HepG2 (cell line): ENCODE results near the gene SCN9A. TPM values are rescaled to one million over a fixed set of nuclear protein-coding genes. Genes with fewer than 3 reads are reported as not detected.
A peak's percentile ranks its signal among the peaks of the same experiment; 100 is the strongest.

Experiments used
- FOXA3 ChIP-seq: IDR thresholded peaks from 2 replicates; pipeline ENCODE4 v1.6.1; 2016; ENCODE audit warnings: missing genetic modification reagents, missing compliant biosample characterization
- MIXL1 ChIP-seq: IDR thresholded peaks from 2 replicates; pipeline ENCODE4 v1.6.1; 2016
- RCOR2 ChIP-seq: IDR thresholded peaks from 2 replicates; pipeline ENCODE4 v1.6.1; 2016; ENCODE audit warnings: missing biosample characterization, missing genetic modification reagents
- SAP130 ChIP-seq: IDR thresholded peaks from 2 replicates; pipeline ENCODE4 v1.6.1; 2016; ENCODE audit warnings: low read depth
- ZBTB20 ChIP-seq: sonication (generic); formaldehyde crosslinking; IDR thresholded peaks from 2 replicates; pipeline ENCODE4 v1.8.1; 2023; ENCODE audit warnings: missing genetic modification reagents, low read depth, mild to moderate bottlenecking, borderline replicate concordance
- ZBTB21 ChIP-seq: sonication (generic); formaldehyde crosslinking; IDR thresholded peaks from 2 replicates; pipeline ENCODE4 v1.4.0; 2020; ENCODE audit warnings: missing genetic modification reagents
- ZNF292 ChIP-seq: sonication (generic); formaldehyde crosslinking; IDR thresholded peaks from 2 replicates; pipeline ENCODE4 v1.8.1; 2022; ENCODE audit warnings: mild to moderate bottlenecking, low read depth, missing genetic modification reagents, borderline replicate concordance
- ZNF580 ChIP-seq: IDR thresholded peaks from 2 replicates; pipeline ENCODE4 v1.6.1; 2016; ENCODE audit warnings: low read depth, borderline replicate concordance
- polyA plus RNA-seq, 8 experiments: library from polyadenylated mRNA; depleted of rRNA in 3 of 8; stranded (reverse) in 7 of 8; unstranded in 1 of 8; fragments of >200 nt; fragmentation: Illumina TruSeq in 4 of 8; extraction: Trizol in 4 of 8; gene quantifications; 2 replicates each; pipeline versions ENCODE4 v1.2.1 to v1.2.3, GENCODE V29; 2011 to 2016; ENCODE audit warnings: low read depth in 4 of 8, missing spikeins in 1 of 8, mixed read lengths in 1 of 8; ENCODE audit not compliant: insufficient read depth in 1 of 8
- total RNA-seq, 5 experiments: library from RNA; depleted of rRNA; stranded (reverse); fragments of >200 nt; fragmentation: Illumina TruSeq; extraction: Trizol; gene quantifications; 2 replicates each; pipeline ENCODE4 v1.2.3, GENCODE V29; 2016; ENCODE audit warnings: low read depth in 1 of 5
- TF ChIP-seq, protein P1 (sequence below): IDR thresholded peaks from 2 replicates; pipeline ENCODE4 v1.6.1; 2016; ENCODE audit warnings: mild to moderate bottlenecking
- TF ChIP-seq, protein P2 (sequence below): sonication (generic); formaldehyde crosslinking; IDR thresholded peaks from 2 replicates; pipeline ENCODE4 v1.9.0; 2022; ENCODE audit warnings: low read depth, missing genetic modification reagents
- TF ChIP-seq, protein P3 (sequence below): sonication (generic); formaldehyde crosslinking; IDR thresholded peaks from 2 replicates; pipeline ENCODE4 v1.5.1; 2020; ENCODE audit warnings: mild to moderate bottlenecking, missing genetic modification reagents

The SCN9A gene
- total and polyA plus RNA-seq, 2 of the 13 experiments (the other 11 are each of a cell fraction or from before 2014, with no cell fraction given) = 15.3 to 24.3 TPM

DNA sequence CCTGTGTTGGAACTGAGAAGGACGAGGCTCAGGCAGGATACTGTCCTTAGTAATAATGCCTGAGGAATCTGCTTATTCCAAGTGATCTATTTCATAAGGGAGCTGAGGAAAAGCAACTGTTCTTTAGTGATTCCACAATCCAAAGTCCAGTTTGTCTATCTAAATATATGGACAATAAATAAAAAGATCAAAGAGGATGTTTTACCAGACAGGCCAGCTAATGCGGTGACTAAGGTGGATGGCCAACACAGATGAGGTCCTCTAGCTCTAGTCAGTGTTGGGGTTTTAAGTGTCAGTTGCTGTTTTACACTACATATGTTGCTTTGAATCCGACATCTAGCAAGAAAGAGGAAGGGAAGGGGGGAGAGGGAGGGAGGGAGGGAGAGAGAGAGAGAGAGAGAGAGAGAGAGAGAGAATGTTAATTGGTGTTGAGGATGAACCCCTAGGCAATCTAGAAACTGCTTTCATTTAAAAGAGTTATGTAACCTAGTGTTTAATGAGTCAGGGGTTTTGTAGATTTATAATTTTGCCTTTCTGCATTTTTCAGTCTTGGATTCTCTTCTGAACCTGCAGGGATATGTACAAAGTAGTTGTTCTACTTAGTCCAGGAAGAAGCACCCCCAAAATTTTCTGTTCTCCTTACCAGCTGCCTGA lies 220.9 kb downstream of the SCN9A start (continued):
- TF ChIP-seq, protein P1, sequence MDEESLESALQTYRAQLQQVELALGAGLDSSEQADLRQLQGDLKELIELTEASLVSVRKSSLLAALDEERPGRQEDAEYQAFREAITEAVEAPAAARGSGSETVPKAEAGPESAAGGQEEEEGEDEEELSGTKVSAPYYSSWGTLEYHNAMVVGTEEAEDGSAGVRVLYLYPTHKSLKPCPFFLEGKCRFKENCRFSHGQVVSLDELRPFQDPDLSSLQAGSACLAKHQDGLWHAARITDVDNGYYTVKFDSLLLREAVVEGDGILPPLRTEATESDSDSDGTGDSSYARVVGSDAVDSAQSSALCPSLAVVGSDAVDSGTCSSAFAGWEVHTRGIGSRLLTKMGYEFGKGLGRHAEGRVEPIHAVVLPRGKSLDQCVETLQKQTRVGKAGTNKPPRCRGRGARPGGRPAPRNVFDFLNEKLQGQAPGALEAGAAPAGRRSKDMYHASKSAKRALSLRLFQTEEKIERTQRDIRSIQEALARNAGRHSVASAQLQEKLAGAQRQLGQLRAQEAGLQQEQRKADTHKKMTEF (CRISPR knock-in tag) = peak; percentile 28; the same call in 1 of the 2 replicates
- TF ChIP-seq MIXL1 (CRISPR knock-in tag) (no peak), ZNF580 (no peak), ZBTB21 (CRISPR knock-in tag) (no peak), ZNF292 (CRISPR knock-in tag) (no peak), RCOR2 (CRISPR knock-in tag) (0 out of 2 replicates have a peak, but pooled peaks have one; percentile 28), SAP130 (CRISPR knock-in tag) (peak; percentile 60), FOXA3 (CRISPR knock-in tag) (peak; percentile 72), ZBTB20 (CRISPR knock-in tag) (0 out of 2 replicates have a peak, but pooled peaks have one; percentile 34)
- TF ChIP-seq, protein P2, sequence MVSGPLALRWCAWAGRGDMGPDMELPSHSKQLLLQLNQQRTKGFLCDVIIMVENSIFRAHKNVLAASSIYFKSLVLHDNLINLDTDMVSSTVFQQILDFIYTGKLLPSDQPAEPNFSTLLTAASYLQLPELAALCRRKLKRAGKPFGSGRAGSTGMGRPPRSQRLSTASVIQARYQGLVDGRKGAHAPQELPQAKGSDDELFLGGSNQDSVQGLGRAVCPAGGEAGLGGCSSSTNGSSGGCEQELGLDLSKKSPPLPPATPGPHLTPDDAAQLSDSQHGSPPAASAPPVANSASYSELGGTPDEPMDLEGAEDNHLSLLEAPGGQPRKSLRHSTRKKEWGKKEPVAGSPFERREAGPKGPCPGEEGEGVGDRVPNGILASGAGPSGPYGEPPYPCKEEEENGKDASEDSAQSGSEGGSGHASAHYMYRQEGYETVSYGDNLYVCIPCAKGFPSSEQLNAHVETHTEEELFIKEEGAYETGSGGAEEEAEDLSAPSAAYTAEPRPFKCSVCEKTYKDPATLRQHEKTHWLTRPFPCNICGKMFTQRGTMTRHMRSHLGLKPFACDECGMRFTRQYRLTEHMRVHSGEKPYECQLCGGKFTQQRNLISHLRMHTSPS (CRISPR knock-in tag) = no peak
- TF ChIP-seq, protein P3, sequence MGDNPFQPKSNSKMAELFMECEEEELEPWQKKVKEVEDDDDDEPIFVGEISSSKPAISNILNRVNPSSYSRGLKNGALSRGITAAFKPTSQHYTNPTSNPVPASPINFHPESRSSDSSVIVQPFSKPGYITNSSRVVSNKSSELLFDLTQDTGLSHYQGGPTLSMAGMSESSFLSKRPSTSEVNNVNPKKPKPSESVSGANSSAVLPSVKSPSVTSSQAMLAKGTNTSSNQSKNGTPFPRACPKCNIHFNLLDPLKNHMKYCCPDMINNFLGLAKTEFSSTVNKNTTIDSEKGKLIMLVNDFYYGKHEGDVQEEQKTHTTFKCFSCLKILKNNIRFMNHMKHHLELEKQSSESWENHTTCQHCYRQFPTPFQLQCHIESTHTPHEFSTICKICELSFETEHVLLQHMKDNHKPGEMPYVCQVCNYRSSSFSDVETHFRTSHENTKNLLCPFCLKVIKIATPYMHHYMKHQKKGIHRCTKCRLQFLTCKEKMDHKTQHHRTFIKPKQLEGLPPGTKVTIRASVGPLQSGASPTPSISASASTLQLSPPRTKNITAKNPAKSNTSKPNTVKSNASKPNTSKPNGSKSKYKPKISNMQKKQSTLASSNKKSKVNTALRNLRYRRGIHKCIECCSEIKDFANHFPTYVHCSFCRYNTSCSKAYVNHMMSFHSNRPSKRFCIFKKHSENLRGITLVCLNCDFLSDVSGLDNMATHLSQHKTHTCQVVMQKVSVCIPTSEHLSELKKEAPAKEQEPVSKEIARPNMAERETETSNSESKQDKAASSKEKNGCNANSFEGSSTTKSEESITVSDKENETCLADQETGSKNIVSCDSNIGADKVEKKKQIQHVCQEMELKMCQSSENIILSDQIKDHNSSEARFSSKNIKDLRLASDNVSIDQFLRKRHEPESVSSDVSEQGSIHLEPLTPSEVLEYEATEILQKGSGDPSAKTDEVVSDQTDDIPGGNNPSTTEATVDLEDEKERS = no peak
